Spleen (tissue), 11 donors: ENCODE results near the gene PRKCA. TPM values are rescaled to one million over a fixed set of nuclear protein-coding genes. Genes with fewer than 3 reads are reported as not detected.
A peak's percentile ranks its signal among the peaks of the same experiment; 100 is the strongest.
"Not testable (repeated sequence)": the region's sequence is repeated elsewhere in the genome, so short reads cannot be mapped to it uniquely, and the experiment has no call there.

ENCODE experiments used
- DNase-seq: peaks from one replicate; pipeline ENCODE4 v3.0.0-alpha.2; 2020
- H3K27ac ChIP-seq, 8 donors: fragments of 200-600 bp; sonication (generic) in 7 of 8; 1 replicate in 4 of 8; 2 replicates in 4 of 8; pipeline versions ENCODE4 v1.5.0 to v1.8.0; 2016 to 2021; ENCODE audit warnings: inconsistent platforms in 4 of 8, mild to moderate bottlenecking in 4 of 8, moderate library complexity in 1 of 8
- H3K27me3 ChIP-seq, 7 donors: fragments of 200-600 bp; sonication (generic) in 6 of 7; replicated peaks in 1 of 7; 1 replicate in 4 of 7; 2 replicates in 3 of 7; pipeline versions ENCODE4 v1.5.0 to v1.8.0; 2016 to 2021; ENCODE audit warnings: inconsistent platforms in 3 of 7, mild to moderate bottlenecking in 1 of 7
- H3K36me3 ChIP-seq, 6 donors: fragments of 200-600 bp; sonication (generic) in 5 of 6; 1 replicate in 4 of 6; 2 replicates in 2 of 6; pipeline versions ENCODE4 v1.5.0 to v1.8.0; 2016 to 2021; ENCODE audit warnings: inconsistent platforms in 2 of 6
- H3K4me1 ChIP-seq, 6 donors: fragments of 200-600 bp; sonication (generic) in 5 of 6; 1 replicate in 3 of 6; 2 replicates in 3 of 6; pipeline versions ENCODE4 v1.5.0 to v1.8.0; 2016 to 2021; ENCODE audit warnings: inconsistent platforms in 3 of 6
- H3K4me3 ChIP-seq, 8 donors: fragments of 200-600 bp; sonication (generic) in 7 of 8; 1 replicate in 4 of 8; 2 replicates in 4 of 8; pipeline versions ENCODE4 v1.5.0 to v1.8.0; 2016 to 2021; ENCODE audit warnings: inconsistent platforms in 4 of 8, mild to moderate bottlenecking in 4 of 8, moderate library complexity in 2 of 8
- H3K9me3 ChIP-seq, 8 donors: fragments of 200-600 bp; sonication (generic) in 7 of 8; 1 replicate in 4 of 8; 2 replicates in 4 of 8; pipeline versions ENCODE4 v1.5.0 to v1.8.0; 2016 to 2021; ENCODE audit warnings: inconsistent platforms in 4 of 8
- POLR2A ChIP-seq, 3 donors: fragments of 450-650 bp; IDR thresholded peaks; one replicate each; pipeline ENCODE4 v1.5.1; 2017; ENCODE audit warnings: antibody characterized with exemption in 3 of 3, mild to moderate bottlenecking in 1 of 3
- POLR2AphosphoS5 ChIP-seq, 3 donors: sonication (generic); formaldehyde crosslinking; IDR thresholded peaks; one replicate each; pipeline ENCODE4 v1.5.1; 2017; ENCODE audit warnings: antibody characterized with exemption in 3 of 3
- WGBS, 5 donors: extraction: QIAGEN DNeasy Blood & Tissue Kit in 3 of 5; methylation state at CpG; one replicate each; pipeline versions ENCODE4 v1.1.5 to v1.1.7; 2013 to 2018; 5-methylcytosine and 5-hydroxymethylcytosine counted together
- intact Hi-C: fragments of 100-400 bp; cut with DNase I; formaldehyde crosslinking; loops from one replicate; pipeline ENCODE4 v1.15.0; 2023; ENCODE audit warnings: low total_unique reads
- polyA plus RNA-seq, 3 donors: library from polyadenylated mRNA; stranded (reverse); fragments of 200-250 nt; gene quantifications; one replicate each; pipeline ENCODE4 v1.2.1, GENCODE V29; 2013
- total RNA-seq, 7 donors: library from RNA; depleted of rRNA in 3 of 7; stranded (reverse); fragments of >200 nt in 3 of 7; fragmentation: NEBNext Ultra II Directional in 4 of 7; extraction: Animal tissue kit (Norgen Biotek cat#: 25700) in 4 of 7; gene quantifications; one replicate each; pipeline versions ENCODE4 v1.1.0 to v1.2.1, GENCODE V29; 2016 to 2021
- TF ChIP-seq, protein P1 (sequence below), 11 experiments: fragments of 200-600 bp in 7 of 11; fragments of 450-650 bp in 4 of 11; sonication (generic) in 4 of 11; IDR thresholded peaks in 8 of 11; conservative IDR thresholded peaks in 3 of 11; 1 replicate in 7 of 11; 2 replicates in 4 of 11; pipeline versions ENCODE4 v1.4.0 to v1.8.0; 2016 to 2021; ENCODE audit warnings: antibody characterized with exemption in 11 of 11, inconsistent platforms in 4 of 11, mild to moderate bottlenecking in 1 of 11
- donor health status: healthy with polysubstance abuse.
- donor health status: DM: no; HTN: no; CAD: no; lungs with moderate emphysema.
- donor health status: DM: no; HTN: no; CAD: no.
- donor health status: Bipolar disorder and iron deficiency.
- donor health status: healthy.
- donor health status: DM: no; HTN: no; CAD: no.
- donor health status: DM: yes; HTN: yes; CAD: no.

Gene PRKCA
- total and polyA plus RNA-seq, 10 donors: 1.7 to 59.7 (median 31.2) TPM

DNA sequence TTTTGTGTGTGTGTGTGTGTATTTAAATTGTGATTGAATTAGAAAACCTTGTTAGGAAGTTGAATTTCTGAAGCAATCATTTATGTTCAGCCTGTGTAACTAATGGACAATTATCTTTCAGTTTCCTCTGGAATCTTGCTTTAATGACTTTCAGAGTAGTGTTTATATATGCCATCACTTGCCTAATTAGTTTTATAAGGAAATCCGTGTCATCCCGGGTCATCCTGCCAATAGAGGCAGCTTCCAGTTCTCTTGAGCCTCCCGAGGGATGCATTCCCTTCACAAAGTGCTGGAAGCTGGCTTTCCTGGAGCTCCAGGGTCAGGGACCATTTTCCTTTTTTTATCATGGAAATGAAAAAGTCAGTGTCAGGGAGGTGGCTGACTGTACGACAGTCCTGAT, 42.9 kb downstream of the PRKCA start:
- 43 to 83% (median 66%) methylated on average over 4 of the region's 4 CpGs for WGBS, 5 donors
- no peaks in the 10 kb centered on the region for H3K9me3 ChIP-seq

DNA sequence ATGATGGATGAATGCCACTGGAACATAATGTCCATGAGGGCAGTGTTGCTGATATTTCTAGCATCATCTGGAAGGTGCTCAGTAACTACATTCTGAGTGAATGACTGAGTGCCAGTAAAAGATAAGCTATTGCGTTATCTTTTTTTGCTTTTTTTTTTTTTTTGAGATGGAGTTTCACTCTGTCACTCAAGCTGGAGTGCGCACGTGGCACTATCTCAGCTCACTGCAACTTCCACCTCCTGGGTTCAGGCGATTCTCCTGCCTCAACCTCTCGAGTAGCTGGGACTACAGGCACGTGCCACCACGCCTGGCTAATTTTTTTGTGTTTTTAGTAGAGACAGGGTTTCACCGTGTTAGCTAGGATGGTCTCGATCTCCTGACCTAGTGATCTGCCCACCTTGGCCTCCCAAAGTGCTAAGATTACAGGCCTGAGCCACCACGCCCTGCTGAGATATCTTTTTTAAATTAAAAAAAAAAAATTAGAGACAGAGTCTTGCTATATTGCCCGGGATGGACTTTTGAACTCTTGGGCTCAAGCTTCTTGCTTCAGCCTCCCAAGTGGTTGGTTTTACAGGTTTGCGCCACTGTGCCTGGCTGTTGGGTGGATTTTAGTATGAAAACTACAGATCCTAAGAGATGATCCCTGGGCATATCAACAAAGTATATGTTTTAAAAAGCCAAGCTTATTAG, 43.7 kb downstream of the PRKCA start:
- intact Hi-C loops, H3K4me3 ChIP-seq, H3K27me3 ChIP-seq, H3K9me3 ChIP-seq, H3K27ac ChIP-seq, H3K36me3 ChIP-seq, DNase-seq: not testable (repeated sequence)
- H3K4me1 ChIP-seq: peaks cover 0 to 44% (median 16%) of the 10 kb centered on the region in 6 donors
- 88 to 93% (median 91%) methylated on average over 12 of the region's 12 CpGs for WGBS, 5 donors

More for the DNA sequence above, 42.9 kb downstream of the PRKCA start:
- Histone ChIP-seq H3K4me1 (peaks cover 0 to 36% (median 12%) of the 10 kb centered on the region in 6 donors), H3K27me3 (no peaks in the 10 kb centered on the region), H3K27ac (no peak overlapping the region), H3K36me3 (no peaks in the 10 kb centered on the region), H3K4me3 (no peak overlapping the region)
- intact Hi-C loops: no loop called here
- DNase-seq: no peak
- peak in 1 of 3 donors; percentile 28 for TF ChIP-seq POLR2AphosphoS5 (IDR thresholded peaks at IDR 0.05)
- TF ChIP-seq, protein P1, sequence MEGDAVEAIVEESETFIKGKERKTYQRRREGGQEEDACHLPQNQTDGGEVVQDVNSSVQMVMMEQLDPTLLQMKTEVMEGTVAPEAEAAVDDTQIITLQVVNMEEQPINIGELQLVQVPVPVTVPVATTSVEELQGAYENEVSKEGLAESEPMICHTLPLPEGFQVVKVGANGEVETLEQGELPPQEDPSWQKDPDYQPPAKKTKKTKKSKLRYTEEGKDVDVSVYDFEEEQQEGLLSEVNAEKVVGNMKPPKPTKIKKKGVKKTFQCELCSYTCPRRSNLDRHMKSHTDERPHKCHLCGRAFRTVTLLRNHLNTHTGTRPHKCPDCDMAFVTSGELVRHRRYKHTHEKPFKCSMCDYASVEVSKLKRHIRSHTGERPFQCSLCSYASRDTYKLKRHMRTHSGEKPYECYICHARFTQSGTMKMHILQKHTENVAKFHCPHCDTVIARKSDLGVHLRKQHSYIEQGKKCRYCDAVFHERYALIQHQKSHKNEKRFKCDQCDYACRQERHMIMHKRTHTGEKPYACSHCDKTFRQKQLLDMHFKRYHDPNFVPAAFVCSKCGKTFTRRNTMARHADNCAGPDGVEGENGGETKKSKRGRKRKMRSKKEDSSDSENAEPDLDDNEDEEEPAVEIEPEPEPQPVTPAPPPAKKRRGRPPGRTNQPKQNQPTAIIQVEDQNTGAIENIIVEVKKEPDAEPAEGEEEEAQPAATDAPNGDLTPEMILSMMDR (IDR thresholded peaks at IDR 0.05 in 8 of 11, conservative IDR thresholded peaks at IDR 0.05 in 3 of 11): no peak

DNA sequence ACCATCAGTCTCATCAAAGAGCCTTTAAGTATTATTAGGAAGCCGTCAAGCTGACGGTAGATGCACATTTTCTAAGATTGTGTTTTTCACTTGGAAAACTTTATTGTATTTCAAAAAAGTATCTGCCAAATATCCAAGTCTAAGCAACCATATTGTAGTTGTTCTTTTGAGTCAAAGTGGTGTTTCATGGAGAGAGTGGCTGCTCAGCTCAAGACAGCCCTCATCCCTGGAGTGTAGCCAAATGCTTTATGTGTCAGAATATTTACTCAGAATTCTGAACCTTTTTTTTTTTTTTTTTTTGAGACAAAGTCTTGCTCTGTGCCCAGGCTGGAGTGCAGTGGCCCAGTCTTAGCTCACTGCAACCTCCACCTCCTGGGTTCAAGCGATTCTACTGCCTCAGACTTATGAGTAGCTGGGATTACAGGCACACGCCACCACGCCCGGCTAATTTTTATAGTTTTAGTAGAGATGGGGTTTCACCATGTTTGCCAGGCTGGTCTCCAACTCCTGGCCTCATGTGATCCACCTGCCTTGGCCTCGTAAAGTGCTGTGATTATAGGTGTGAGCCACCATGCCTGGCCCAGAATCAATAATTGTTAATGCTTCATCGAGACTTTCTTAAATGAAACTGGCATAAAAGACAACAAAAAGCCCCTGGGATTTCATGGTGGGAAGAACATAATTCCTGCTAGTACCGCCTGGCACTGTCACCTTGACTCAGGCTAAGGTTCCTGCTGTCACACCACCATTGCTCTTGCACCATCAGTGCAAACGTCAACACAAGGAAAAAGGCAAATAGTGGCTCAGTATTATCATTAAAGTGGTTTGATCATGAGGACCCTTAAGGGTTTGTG, 45.5 kb downstream of the PRKCA start:
- no peak for TF ChIP-seq POLR2AphosphoS5 (IDR thresholded peaks at IDR 0.05)
- TF ChIP-seq POLR2A (IDR thresholded peaks at IDR 0.05): no peak
- TF ChIP-seq, protein P1 (IDR thresholded peaks at IDR 0.05 in 8 of 11, conservative IDR thresholded peaks at IDR 0.05 in 3 of 11): no peak
- Histone ChIP-seq H3K27me3 (no peaks in the 10 kb centered on the region), H3K4me3 (no peak overlapping the region), H3K27ac (no peak overlapping the region), H3K4me1 (peaks cover 0 to 50% (median 17%) of the 10 kb centered on the region in 6 donors), H3K36me3 (no peaks in the 10 kb centered on the region), H3K9me3 (no peaks in the 10 kb centered on the region)
- 84 to 97% (median 91%) methylated on average over 10 of the region's 10 CpGs for WGBS, 5 donors
- intact Hi-C loops: no loop called here
- no peak for DNase-seq

DNA sequence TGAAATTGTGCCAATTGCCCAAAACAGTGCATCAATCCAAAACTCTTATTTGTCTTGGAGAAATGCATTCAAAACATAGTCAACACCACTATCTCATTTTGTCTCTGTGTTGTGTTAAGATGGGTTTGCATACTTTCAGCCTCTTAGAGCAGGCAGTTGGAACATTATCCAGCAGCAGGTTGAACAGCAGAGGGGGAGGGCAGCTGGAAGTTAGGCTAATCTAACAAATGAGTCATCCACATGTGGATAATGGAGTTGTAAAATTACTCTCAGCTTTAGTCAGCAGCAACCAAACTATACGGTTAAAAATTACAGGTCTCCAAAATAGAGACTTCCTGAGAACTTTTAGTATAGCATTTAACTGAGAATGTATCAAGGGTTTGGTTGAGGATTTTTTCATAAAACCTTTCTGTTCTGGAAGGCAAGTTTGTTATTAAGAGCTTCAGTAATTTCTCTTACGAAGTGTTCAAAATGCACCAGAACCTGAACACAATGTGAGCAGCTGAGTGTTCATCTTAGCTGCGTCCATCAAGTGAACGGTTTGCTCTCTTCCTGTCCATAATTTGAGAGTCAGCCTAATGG, 46.3 kb downstream of the PRKCA start:
- DNase-seq: no peak
- peaks cover 0 to 50% (median 17%) of the 10 kb centered on the region in 6 donors for H3K4me1 ChIP-seq
- no peaks in the 10 kb centered on the region for H3K27me3 ChIP-seq
- 75 to 83% (median 80%) methylated on average over 4 of the region's 4 CpGs for WGBS, 5 donors
- H3K36me3 ChIP-seq: no peaks in the 10 kb centered on the region
- TF ChIP-seq POLR2AphosphoS5 (IDR thresholded peaks at IDR 0.05): no peak
- TF ChIP-seq POLR2A (IDR thresholded peaks at IDR 0.05): no peak
- TF ChIP-seq, protein P1 (IDR thresholded peaks at IDR 0.05 in 8 of 11, conservative IDR thresholded peaks at IDR 0.05 in 3 of 11): no peak
- H3K27ac ChIP-seq: no peak overlapping the region
- H3K4me3 ChIP-seq: no peak overlapping the region
- H3K9me3 ChIP-seq: no peaks in the 10 kb centered on the region
- intact Hi-C loops: no loop called here
